ENCODE data around the gene ZBTB12. TPM values are rescaled to one million over a fixed set of nuclear protein-coding genes. Genes with fewer than 3 reads are reported as not detected.
"Not testable (repeated sequence)": the region's sequence is repeated elsewhere in the genome, so short reads cannot be mapped to it uniquely, and the experiment has no call there.

The ZBTB12 gene
- total and polyA plus RNA-seq, 2 donors: 1.9 to 2.6 TPM

DNA sequence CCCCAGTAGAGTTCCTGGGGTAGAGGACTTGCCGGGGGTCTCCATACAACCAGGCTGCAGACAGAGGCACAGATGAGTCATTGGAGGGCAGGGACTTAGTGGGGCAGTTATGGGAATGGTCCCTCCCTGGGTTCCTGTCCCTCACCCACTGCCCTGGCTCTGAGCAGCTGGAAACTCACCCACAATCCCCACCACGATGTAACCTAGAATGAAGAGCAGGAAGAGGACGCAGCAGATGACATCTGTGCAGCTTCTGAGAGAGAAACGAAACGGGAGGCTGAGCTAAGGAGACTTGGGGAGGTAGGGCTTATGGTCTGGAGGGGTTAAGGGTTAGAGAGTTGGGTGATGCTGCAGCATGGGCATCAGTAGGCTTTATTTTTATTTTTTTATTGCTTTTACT, 26.0 kb downstream of the ZBTB12 start:
- H3K27me3 ChIP-seq (ENCODE audit: control insufficient read depth in 2 of 2, insufficient read depth in 1 of 2, low read length in 1 of 2): no peaks in the 10 kb centered on the region
- peaks cover 14 to 15% of the 10 kb centered on the region in 2 donors for H3K36me3 ChIP-seq (ENCODE audit: control insufficient read depth in 2 of 2, insufficient read depth in 2 of 2, low read length in 1 of 2)
- no peak overlapping the region for H3K27ac ChIP-seq (ENCODE audit: low read depth in 1 of 2, low read length in 1 of 2)
- DNase-seq (ENCODE audit: low read depth in 6 of 9, low spot score in 9 of 9): peak in 1 of 9 donors; percentile 57
- no peak overlapping the region for H3K4me3 ChIP-seq (ENCODE audit: low read length in 2 of 2)
- no peaks in the 10 kb centered on the region for H3K9me3 ChIP-seq (ENCODE audit: control insufficient read depth in 2 of 2, insufficient read depth in 1 of 2, low read length in 1 of 2)
- 51% methylated on average over 5 of the region's 5 CpGs for WGBS
- peaks cover 0 to 21% of the 10 kb centered on the region in 2 donors for H3K4me1 ChIP-seq (ENCODE audit: control insufficient read depth in 2 of 2, insufficient read depth in 2 of 2, low read length in 2 of 2)

DNA sequence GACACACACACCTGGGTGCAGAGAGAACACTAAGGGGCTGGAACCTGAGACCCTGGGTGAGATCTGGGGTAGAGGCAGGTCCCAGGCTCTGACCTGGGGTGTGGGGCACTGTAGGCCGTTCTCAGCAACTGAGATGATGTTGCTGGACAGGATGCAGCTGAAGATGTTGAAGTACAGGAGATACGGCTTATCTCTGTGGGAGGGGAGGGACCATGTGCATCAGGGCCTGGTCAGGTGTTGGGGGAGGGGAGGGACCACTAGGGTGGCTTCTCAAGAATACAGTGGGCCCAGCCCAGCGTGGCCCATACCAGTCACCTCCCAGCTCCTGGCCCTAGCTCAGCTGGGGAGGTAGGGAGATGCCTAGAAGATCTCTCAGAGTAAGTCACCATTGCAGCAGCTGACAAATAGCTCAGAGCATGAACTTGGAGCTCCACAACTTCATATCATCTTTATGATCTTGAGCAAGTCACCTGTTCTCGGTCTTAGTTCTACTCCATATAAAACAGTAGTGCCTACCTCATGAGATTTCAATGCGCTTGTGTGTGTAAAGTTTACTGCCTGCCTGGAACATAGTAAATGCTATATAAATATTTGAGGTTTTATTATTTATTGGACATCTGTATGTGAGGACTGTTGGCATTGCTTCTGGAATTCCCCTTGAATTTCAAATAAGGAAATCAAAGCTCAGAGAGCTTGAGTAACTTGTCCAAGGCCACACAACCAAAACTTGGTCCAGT, 26.9 kb downstream of the ZBTB12 start:
- peaks cover 0 to 21% of the 10 kb centered on the region in 2 donors for H3K4me1 ChIP-seq (ENCODE audit: control insufficient read depth in 2 of 2, insufficient read depth in 2 of 2, low read length in 2 of 2)
- peak overlapping the region in 1 of 2 donors; percentile 1 for H3K27ac ChIP-seq (ENCODE audit: low read depth in 1 of 2, low read length in 1 of 2)
- peaks cover 6 to 7% of the 10 kb centered on the region in 2 donors for H3K36me3 ChIP-seq (ENCODE audit: control insufficient read depth in 2 of 2, insufficient read depth in 2 of 2, low read length in 1 of 2)
- peak in 1 of 9 donors; percentile 43 for DNase-seq (ENCODE audit: low read depth in 6 of 9, low spot score in 9 of 9)
- H3K27me3 ChIP-seq (ENCODE audit: control insufficient read depth in 2 of 2, insufficient read depth in 1 of 2, low read length in 1 of 2): no peaks in the 10 kb centered on the region
- H3K9me3 ChIP-seq (ENCODE audit: control insufficient read depth in 2 of 2, insufficient read depth in 1 of 2, low read length in 1 of 2): no peaks in the 10 kb centered on the region
- no peak overlapping the region for H3K4me3 ChIP-seq (ENCODE audit: low read length in 2 of 2)
- 83% methylated on average over 5 of the region's 5 CpGs for WGBS

DNA sequence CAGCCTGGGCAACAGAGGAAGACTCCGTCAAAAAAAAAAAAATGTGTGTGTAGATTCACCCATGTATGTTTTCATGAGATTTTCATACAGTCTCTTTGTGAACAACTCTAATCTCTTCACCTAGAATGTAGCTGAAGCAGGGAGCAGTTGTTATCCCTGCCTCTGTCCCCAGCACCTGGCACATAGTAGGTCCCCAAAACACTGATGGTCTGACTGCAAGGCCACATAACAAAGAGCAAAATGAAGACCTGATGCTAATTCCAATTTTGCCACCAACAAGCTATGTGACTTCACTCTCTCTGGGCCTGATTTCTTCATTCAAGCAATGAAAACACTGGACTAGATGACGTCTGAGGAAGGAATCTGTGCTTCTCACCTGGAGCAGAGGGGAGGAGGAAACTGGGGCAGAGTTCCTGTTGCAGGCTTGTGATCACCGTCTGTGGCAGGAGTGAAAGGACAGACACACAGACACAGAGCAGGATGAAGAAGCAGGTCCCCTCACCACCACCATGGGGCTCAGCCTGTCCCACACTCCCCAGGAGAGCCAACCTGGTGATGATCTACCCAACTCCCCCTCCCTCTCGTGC, 27.7 kb downstream of the ZBTB12 start:
- WGBS: 54% methylated on average over 4 of the region's 4 CpGs
- no peaks in the 10 kb centered on the region for H3K9me3 ChIP-seq (ENCODE audit: control insufficient read depth in 2 of 2, insufficient read depth in 1 of 2, low read length in 1 of 2)
- no peaks in the 10 kb centered on the region for H3K36me3 ChIP-seq (ENCODE audit: control insufficient read depth in 2 of 2, insufficient read depth in 2 of 2, low read length in 1 of 2)
- DNase-seq (ENCODE audit: low read depth in 6 of 9, low spot score in 9 of 9): no peak
- no peak overlapping the region for H3K4me3 ChIP-seq (ENCODE audit: low read length in 2 of 2)
- no peaks in the 10 kb centered on the region for H3K27me3 ChIP-seq (ENCODE audit: control insufficient read depth in 2 of 2, insufficient read depth in 1 of 2, low read length in 1 of 2)
- H3K4me1 ChIP-seq (ENCODE audit: control insufficient read depth in 2 of 2, insufficient read depth in 2 of 2, low read length in 2 of 2): peaks cover 0 to 21% of the 10 kb centered on the region in 2 donors
- H3K27ac ChIP-seq (ENCODE audit: low read depth in 1 of 2, low read length in 1 of 2): no peak overlapping the region

DNA sequence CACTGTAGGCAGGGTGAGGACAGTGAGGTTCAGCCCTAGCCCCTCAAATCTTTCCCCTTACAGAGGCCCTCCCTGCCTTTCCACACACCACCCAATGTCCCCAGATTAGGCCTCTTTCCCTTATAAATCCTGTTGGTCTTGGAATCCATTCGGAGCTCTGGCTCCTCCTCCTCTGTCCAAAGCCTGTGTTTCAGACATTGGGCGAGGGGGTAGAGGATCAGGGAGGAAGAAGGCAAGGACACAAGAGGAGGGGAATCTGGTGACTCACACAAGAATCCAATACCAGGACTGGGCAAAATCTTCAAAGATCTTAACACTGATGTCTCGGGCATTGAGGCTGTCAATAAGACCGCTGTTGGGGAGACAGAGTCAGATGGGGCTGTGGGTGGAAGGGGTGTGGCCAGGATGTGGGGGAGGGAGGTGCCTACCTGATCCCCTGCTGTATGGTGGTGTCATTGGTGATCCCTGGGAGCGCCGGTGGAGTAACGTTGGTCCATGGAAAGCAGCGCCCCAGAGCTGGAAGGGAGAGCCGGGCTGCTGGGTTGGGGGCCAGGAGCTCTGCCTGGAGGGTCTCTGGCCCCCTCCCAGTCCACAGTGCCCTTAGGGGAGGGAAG, 30.7 kb downstream of the ZBTB12 start:
- Histone ChIP-seq H3K4me3 (ENCODE audit: low read length in 2 of 2) (no peak overlapping the region), H3K9me3 (ENCODE audit: control insufficient read depth in 2 of 2, insufficient read depth in 1 of 2, low read length in 1 of 2) (no peaks in the 10 kb centered on the region), H3K4me1 (ENCODE audit: control insufficient read depth in 2 of 2, insufficient read depth in 2 of 2, low read length in 2 of 2) (peaks cover 0 to 23% of the 10 kb centered on the region in 2 donors), H3K36me3 (ENCODE audit: control insufficient read depth in 2 of 2, insufficient read depth in 2 of 2, low read length in 1 of 2) (no peaks in the 10 kb centered on the region), H3K27me3 (ENCODE audit: control insufficient read depth in 2 of 2, insufficient read depth in 1 of 2, low read length in 1 of 2) (no peaks in the 10 kb centered on the region), H3K27ac (ENCODE audit: low read depth in 1 of 2, low read length in 1 of 2) (no peak overlapping the region)
- DNase-seq (ENCODE audit: low read depth in 6 of 9, low spot score in 9 of 9): no peak
- WGBS: 76% methylated on average over 9 of the region's 9 CpGs

DNA sequence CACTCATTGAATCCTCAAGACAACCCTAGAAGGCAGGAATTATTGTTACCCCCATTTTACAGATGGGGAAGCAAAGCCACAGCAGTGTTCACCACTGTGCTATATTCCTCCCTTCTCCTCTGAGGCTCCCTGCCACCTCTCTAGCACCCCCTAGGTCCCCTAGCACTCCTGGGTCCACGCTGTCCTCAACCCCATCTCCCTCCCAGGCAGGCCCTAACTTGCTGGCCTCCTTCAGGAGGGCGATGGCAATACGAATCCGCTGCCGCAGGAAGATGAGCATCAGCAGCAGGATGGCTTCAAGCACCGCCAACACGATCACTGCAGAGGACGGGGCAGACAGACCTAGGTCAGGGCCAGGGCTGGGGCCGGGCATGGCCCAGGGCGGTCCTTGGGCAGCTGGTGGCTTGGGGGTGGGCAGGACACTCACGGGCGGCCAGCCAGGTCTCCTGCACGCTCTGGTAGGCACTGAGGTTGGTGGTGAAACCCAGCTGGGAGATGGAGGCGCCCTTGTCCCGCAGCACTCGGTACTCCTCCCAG, 31.4 kb downstream of the ZBTB12 start:
- peaks cover 0 to 3% of the 10 kb centered on the region in 2 donors for H3K9me3 ChIP-seq (ENCODE audit: control insufficient read depth in 2 of 2, insufficient read depth in 1 of 2, low read length in 1 of 2)
- no peaks in the 10 kb centered on the region for H3K36me3 ChIP-seq (ENCODE audit: control insufficient read depth in 2 of 2, insufficient read depth in 2 of 2, low read length in 1 of 2)
- no peak for DNase-seq (ENCODE audit: low read depth in 6 of 9, low spot score in 9 of 9)
- no peak overlapping the region for H3K27ac ChIP-seq (ENCODE audit: low read depth in 1 of 2, low read length in 1 of 2)
- H3K4me1 ChIP-seq (ENCODE audit: control insufficient read depth in 2 of 2, insufficient read depth in 2 of 2, low read length in 2 of 2): peaks cover 0 to 16% of the 10 kb centered on the region in 2 donors
- H3K4me3 ChIP-seq (ENCODE audit: low read length in 2 of 2): no peak overlapping the region
- 79% methylated on average over 16 of the region's 16 CpGs for WGBS
- H3K27me3 ChIP-seq (ENCODE audit: control insufficient read depth in 2 of 2, insufficient read depth in 1 of 2, low read length in 1 of 2): no peaks in the 10 kb centered on the region

DNA sequence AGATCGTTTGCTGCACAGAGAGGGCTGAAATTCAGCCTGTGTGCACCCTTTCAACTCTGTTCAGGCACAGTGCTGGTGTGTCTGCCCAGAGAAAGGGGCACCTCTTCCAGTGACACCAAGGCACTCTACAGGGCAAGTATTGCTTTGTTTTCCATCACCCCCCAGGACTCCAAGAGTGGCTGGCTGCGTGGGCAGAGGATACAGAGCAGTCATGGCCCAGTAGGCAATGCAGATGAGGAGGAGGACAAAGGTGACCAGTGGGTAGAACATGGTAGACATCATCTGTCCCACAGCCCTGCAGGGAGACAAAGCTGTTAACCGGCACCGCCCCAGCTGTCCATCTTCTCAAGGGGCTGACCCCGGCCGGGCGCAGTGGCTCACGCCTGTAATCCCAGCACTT, 32.5 kb downstream of the ZBTB12 start:
- no peak for DNase-seq (ENCODE audit: low read depth in 6 of 9, low spot score in 9 of 9)
- Histone ChIP-seq H3K4me1 (ENCODE audit: control insufficient read depth in 2 of 2, insufficient read depth in 2 of 2, low read length in 2 of 2) (peaks cover 3 to 17% of the 10 kb centered on the region in 2 donors), H3K9me3 (ENCODE audit: control insufficient read depth in 2 of 2, insufficient read depth in 1 of 2, low read length in 1 of 2) (peaks cover 0 to 3% of the 10 kb centered on the region in 2 donors), H3K27me3 (ENCODE audit: control insufficient read depth in 2 of 2, insufficient read depth in 1 of 2, low read length in 1 of 2) (no peaks in the 10 kb centered on the region), H3K36me3 (ENCODE audit: control insufficient read depth in 2 of 2, insufficient read depth in 2 of 2, low read length in 1 of 2) (no peaks in the 10 kb centered on the region), H3K27ac (ENCODE audit: low read depth in 1 of 2, low read length in 1 of 2) (no peak overlapping the region), H3K4me3 (ENCODE audit: low read length in 2 of 2) (no peak overlapping the region)
- WGBS: 94% methylated on average over 8 of the region's 8 CpGs

DNA sequence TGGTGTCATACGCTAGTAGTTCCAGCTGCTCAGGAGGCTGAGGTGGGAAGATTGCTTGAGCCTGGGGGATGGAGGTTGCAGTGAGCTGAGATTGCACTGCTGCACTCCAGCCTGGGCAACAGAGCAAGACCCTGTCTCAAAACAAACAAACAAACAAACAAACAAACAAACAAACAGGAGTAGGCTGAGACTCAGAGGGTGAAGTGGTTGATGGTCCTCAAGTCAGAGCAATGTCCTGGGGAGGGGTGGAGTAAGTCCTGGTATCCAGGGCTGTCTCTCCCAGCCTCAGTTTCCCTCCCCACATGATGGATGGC, 33.3 kb downstream of the ZBTB12 start:
- not testable (repeated sequence) for DNase-seq (ENCODE audit: low read depth in 6 of 9, low spot score in 9 of 9); H3K9me3 ChIP-seq (ENCODE audit: control insufficient read depth in 2 of 2, insufficient read depth in 1 of 2, low read length in 1 of 2); H3K36me3 ChIP-seq (ENCODE audit: control insufficient read depth in 2 of 2, insufficient read depth in 2 of 2, low read length in 1 of 2); H3K27me3 ChIP-seq (ENCODE audit: control insufficient read depth in 2 of 2, insufficient read depth in 1 of 2, low read length in 1 of 2); H3K4me3 ChIP-seq (ENCODE audit: low read length in 2 of 2)
- WGBS: 98% methylated on average over 1 of the region's 1 CpG
- H3K27ac ChIP-seq (ENCODE audit: low read depth in 1 of 2, low read length in 1 of 2): peak overlapping the region in 1 of 2 donors; percentile 44
- H3K4me1 ChIP-seq (ENCODE audit: control insufficient read depth in 2 of 2, insufficient read depth in 2 of 2, low read length in 2 of 2): peaks cover 5 to 20% of the 10 kb centered on the region in 2 donors

DNA sequence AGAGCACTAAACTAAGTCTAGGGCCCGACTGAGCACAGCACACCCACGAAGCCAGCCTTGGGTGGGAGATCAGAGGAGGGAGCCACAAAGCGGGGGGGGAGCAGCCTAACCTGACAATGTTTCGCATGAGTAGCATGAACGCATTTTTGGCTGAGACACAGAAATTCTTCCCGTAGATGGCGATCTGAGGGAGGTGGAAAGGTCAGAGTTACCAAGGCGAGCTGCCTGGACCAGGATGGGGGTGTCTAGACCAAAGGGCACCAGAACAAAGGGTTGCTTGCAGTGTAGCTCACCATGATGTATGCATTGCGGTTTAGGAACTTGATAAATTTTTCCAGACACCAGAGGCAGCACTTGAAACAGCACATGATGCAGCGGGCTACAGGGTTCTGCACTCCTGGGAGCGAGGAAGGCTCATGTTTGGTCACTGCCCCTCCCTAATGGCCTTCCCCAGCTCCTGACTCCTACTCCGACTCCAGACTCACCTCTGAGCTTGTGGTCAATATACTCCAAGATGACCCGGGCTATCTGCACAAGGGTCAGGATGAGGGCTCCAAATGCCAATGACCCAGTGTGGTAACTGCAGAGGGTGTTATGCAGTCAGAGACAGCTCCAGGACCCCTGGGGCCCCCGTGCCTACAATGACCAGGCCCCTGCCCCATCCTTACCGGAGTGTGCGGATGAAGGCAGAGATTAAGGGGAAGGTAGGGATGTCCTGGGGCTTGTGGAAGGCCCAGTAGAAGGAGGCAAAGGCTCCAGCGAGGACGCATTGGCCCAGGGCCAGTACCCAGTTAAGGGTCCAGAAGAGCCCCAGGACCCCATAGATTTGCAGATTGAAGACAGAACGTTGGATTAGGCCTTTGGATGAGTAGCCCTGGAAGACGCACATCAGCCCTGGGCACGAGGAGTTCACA, 36.4 kb downstream of the ZBTB12 start:
- WGBS: 94% methylated on average over 21 of the region's 21 CpGs
- peaks cover 12 to 36% of the 10 kb centered on the region in 2 donors for H3K4me1 ChIP-seq (ENCODE audit: control insufficient read depth in 2 of 2, insufficient read depth in 2 of 2, low read length in 2 of 2)
- H3K36me3 ChIP-seq (ENCODE audit: control insufficient read depth in 2 of 2, insufficient read depth in 2 of 2, low read length in 1 of 2): peaks cover 0 to 8% of the 10 kb centered on the region in 2 donors
- H3K9me3 ChIP-seq (ENCODE audit: control insufficient read depth in 2 of 2, insufficient read depth in 1 of 2, low read length in 1 of 2): peaks cover 0 to 3% of the 10 kb centered on the region in 2 donors
- H3K27me3 ChIP-seq (ENCODE audit: control insufficient read depth in 2 of 2, insufficient read depth in 1 of 2, low read length in 1 of 2): no peaks in the 10 kb centered on the region
- DNase-seq (ENCODE audit: low read depth in 6 of 9, low spot score in 9 of 9): no peak
- no peak overlapping the region for H3K4me3 ChIP-seq (ENCODE audit: low read length in 2 of 2)
- H3K27ac ChIP-seq (ENCODE audit: low read depth in 1 of 2, low read length in 1 of 2): no peak overlapping the region

Data from thymus (tissue), 11 donors.